HepG2 (cell line): ENCODE data around the gene TEKT5. TPM values are rescaled to one million over a fixed set of nuclear protein-coding genes. Genes with fewer than 3 reads are reported as not detected.
A peak's percentile ranks its signal among the peaks of the same experiment; 100 is the strongest.

ENCODE experiments used
- BCL6 ChIP-seq: IDR thresholded peaks from 2 replicates; pipeline ENCODE4 v1.6.1; 2016; ENCODE audit warnings: missing genetic modification reagents, missing compliant biosample characterization
- CEBPB ChIP-seq: IDR thresholded peaks from 2 replicates; pipeline ENCODE4 v1.6.1; 2011; ENCODE audit warnings: low read depth, low read length, improper control_type of control experiment, borderline replicate concordance
- ELF4 ChIP-seq: sonication (generic); formaldehyde crosslinking; IDR thresholded peaks from 2 replicates; pipeline ENCODE4 v1.5.0; 2020; ENCODE audit warnings: missing genetic modification reagents, mild to moderate bottlenecking, moderate library complexity, borderline replicate concordance
- HNRNPH1 ChIP-seq: fragments of 200-400 bp; formaldehyde crosslinking; optimal IDR thresholded peaks from 2 replicates; pipeline ENCODE3; 2017; ENCODE audit warnings: mild to moderate bottlenecking, low read depth, low read length
- PHF5A ChIP-seq: IDR thresholded peaks from one replicate; pipeline ENCODE4 v1.6.1; 2018; ENCODE audit warnings: low read depth, missing genetic modification reagents; ENCODE audit not compliant: unreplicated experiment
- TRIM24 ChIP-seq: sonication (generic); formaldehyde crosslinking; IDR thresholded peaks from 2 replicates; pipeline ENCODE4 v1.8.0; 2022; ENCODE audit warnings: mild to moderate bottlenecking, missing genetic modification reagents
- ZBTB1 ChIP-seq: sonication (generic); formaldehyde crosslinking; IDR thresholded peaks from 2 replicates; pipeline ENCODE4 v1.4.0; 2020; ENCODE audit warnings: missing genetic modification reagents, borderline replicate concordance
- ZFP41 ChIP-seq: sonication (generic); formaldehyde crosslinking; IDR thresholded peaks from 2 replicates; pipeline ENCODE4 v1.4.0; 2020; ENCODE audit warnings: mild to moderate bottlenecking, missing genetic modification reagents, borderline replicate concordance
- ZNF331 ChIP-seq: sonication (generic); formaldehyde crosslinking; IDR thresholded peaks from 2 replicates; pipeline ENCODE4 v1.4.0; 2020; ENCODE audit warnings: missing genetic modification reagents
- ZNF878 ChIP-seq: sonication (generic); formaldehyde crosslinking; IDR thresholded peaks from 2 replicates; pipeline ENCODE4 v1.8.1; 2023; ENCODE audit warnings: mild to moderate bottlenecking, missing genetic modification reagents, moderate library complexity
- polyA plus RNA-seq, 8 experiments: library from polyadenylated mRNA; depleted of rRNA in 3 of 8; stranded (reverse) in 7 of 8; unstranded in 1 of 8; fragments of >200 nt; fragmentation: Illumina TruSeq in 4 of 8; extraction: Trizol in 4 of 8; gene quantifications; 2 replicates each; pipeline versions ENCODE4 v1.2.1 to v1.2.3, GENCODE V29; 2011 to 2016; ENCODE audit warnings: low read depth in 4 of 8, missing spikeins in 1 of 8, mixed read lengths in 1 of 8; ENCODE audit not compliant: insufficient read depth in 1 of 8
- total RNA-seq, 5 experiments: library from RNA; depleted of rRNA; stranded (reverse); fragments of >200 nt; fragmentation: Illumina TruSeq; extraction: Trizol; gene quantifications; 2 replicates each; pipeline ENCODE4 v1.2.3, GENCODE V29; 2016; ENCODE audit warnings: low read depth in 1 of 5
- TF ChIP-seq, protein P1 (sequence below): IDR thresholded peaks from 2 replicates; pipeline ENCODE4 v1.6.1; 2016
- TF ChIP-seq, protein P2 (sequence below): sonication (generic); formaldehyde crosslinking; IDR thresholded peaks from 2 replicates; pipeline ENCODE4 v1.8.0; 2022; ENCODE audit warnings: low read depth, missing genetic modification reagents
- TF ChIP-seq, protein P3 (sequence below): sonication (generic); formaldehyde crosslinking; IDR thresholded peaks from 2 replicates; pipeline ENCODE4 v1.5.0; 2020; ENCODE audit warnings: missing genetic modification reagents
- TF ChIP-seq, protein P4 (sequence below): fragments of 450-650 bp; IDR thresholded peaks from 2 replicates; pipeline ENCODE4 v1.6.1; 2017
- TF ChIP-seq, protein P5 (sequence below): sonication (generic); formaldehyde crosslinking; IDR thresholded peaks from 2 replicates; pipeline ENCODE4 v1.4.0; 2020; ENCODE audit warnings: missing genetic modification reagents, low read depth, mild to moderate bottlenecking, borderline replicate concordance
- TF ChIP-seq, protein P6 (sequence below), 2 experiments: sonication (generic) in 1 of 2; formaldehyde crosslinking in 1 of 2; IDR thresholded peaks; 2 replicates each; pipeline versions ENCODE4 v1.6.1 to v1.9.0; 2014 to 2022; ENCODE audit warnings: antibody characterized with exemption in 1 of 2, borderline replicate concordance in 1 of 2, inconsistent platforms in 1 of 2, low read depth in 1 of 2, missing genetic modification reagents in 1 of 2

The TEKT5 gene
- total and polyA plus RNA-seq, 2 of the 13 experiments (the other 11 are each of a cell fraction or from before 2014, with no cell fraction given) = 0.16 TPM; not detected in 1

DNA sequence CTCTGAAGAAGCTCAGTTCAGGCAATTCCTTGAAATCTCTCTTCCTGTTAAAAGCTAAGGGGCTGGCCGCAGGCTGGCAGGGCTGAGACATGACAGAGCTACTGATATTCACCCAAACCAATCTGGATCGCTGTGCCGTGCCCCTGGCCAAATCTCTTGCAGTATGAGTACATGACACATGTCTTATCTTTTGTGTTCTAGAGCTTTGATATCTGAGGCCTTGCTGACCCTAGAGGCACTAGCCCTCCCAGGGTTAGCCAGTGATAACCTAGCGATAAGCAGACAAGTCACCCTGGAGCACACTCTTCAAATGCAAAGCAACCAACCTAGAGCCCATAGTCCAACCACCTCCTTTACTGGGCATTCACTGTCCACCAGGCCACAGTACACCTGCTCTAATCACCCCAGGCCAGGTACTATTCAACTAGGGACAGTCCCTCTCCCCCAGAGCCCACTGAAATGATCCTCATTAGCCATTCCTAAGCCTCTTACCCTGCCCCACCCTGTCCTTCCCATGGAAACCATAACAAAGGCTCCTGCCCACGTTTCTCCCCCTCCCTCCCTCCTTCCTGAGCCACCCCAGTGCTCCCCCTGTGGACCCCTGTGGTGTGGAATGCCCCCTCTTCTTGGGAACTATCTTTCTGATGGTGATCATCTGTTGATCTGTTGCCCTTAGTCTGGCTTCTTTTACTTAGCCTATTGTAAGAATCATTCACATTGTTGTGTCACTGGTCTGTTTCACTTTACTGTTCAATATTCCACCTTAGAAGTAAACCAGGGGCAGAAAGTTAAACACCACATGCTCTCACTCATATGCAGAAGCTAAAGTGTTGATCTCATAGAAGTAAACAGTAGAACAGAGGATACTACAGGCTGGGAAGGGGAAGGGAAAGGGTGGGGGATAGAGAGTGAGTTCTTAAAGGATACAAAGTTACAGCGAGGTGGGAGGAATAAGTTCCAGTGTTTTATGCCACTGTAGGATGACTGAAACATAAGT is 52.5 kb downstream of the TEKT5 start (continued):
- TF ChIP-seq, protein P1, sequence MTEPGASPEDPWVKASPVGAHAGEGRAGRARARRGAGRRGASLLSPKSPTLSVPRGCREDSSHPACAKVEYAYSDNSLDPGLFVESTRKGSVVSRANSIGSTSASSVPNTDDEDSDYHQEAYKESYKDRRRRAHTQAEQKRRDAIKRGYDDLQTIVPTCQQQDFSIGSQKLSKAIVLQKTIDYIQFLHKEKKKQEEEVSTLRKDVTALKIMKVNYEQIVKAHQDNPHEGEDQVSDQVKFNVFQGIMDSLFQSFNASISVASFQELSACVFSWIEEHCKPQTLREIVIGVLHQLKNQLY = 0 out of 2 replicates have a peak, but pooled peaks have one; percentile 45
- TF ChIP-seq, protein P2, sequence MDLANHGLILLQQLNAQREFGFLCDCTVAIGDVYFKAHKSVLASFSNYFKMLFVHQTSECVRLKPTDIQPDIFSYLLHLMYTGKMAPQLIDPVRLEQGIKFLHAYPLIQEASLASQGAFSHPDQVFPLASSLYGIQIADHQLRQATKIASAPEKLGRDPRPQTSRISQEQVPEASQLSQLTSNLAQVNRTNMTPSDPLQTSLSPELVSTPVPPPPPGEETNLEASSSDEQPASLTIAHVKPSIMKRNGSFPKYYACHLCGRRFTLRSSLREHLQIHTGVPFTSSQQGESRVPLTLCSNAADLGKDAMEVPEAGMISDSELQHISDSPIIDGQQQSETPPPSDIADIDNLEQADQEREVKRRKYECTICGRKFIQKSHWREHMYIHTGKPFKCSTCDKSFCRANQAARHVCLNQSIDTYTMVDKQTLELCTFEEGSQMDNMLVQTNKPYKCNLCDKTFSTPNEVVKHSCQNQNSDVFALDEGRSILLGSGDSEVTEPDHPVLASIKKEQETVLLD = no peak
- TF ChIP-seq ZFP41 = no peak
- TF ChIP-seq, protein P3, sequence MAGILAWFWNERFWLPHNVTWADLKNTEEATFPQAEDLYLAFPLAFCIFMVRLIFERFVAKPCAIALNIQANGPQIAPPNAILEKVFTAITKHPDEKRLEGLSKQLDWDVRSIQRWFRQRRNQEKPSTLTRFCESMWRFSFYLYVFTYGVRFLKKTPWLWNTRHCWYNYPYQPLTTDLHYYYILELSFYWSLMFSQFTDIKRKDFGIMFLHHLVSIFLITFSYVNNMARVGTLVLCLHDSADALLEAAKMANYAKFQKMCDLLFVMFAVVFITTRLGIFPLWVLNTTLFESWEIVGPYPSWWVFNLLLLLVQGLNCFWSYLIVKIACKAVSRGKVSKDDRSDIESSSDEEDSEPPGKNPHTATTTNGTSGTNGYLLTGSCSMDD (CRISPR knock-in tag) = no peak
- no peak; the same call in 1 of the 2 replicates for TF ChIP-seq ELF4 (CRISPR knock-in tag)
- peak; percentile 65; the same call in 1 of the 2 replicates for TF ChIP-seq ZNF331 (CRISPR knock-in tag)
- no peak; the same call in 1 of the 2 replicates for TF ChIP-seq ZBTB1
- TF ChIP-seq, protein P4, sequence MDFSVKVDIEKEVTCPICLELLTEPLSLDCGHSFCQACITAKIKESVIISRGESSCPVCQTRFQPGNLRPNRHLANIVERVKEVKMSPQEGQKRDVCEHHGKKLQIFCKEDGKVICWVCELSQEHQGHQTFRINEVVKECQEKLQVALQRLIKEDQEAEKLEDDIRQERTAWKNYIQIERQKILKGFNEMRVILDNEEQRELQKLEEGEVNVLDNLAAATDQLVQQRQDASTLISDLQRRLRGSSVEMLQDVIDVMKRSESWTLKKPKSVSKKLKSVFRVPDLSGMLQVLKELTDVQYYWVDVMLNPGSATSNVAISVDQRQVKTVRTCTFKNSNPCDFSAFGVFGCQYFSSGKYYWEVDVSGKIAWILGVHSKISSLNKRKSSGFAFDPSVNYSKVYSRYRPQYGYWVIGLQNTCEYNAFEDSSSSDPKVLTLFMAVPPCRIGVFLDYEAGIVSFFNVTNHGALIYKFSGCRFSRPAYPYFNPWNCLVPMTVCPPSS = no peak
- TF ChIP-seq TRIM24 (CRISPR knock-in tag) = no peak
- TF ChIP-seq, protein P5, sequence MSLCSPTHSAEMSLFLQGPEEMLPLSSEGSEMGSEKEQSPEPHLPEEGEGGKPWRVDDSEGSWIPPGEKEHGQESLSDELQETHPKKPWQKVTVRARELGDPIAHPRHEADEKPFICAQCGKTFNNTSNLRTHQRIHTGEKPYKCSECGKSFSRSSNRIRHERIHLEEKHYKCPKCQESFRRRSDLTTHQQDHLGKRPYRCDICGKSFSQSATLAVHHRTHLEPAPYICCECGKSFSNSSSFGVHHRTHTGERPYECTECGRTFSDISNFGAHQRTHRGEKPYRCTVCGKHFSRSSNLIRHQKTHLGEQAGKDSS (CRISPR knock-in tag) = no peak
- no peak for TF ChIP-seq HNRNPH1
- TF ChIP-seq PHF5A (CRISPR knock-in tag) = no peak
- no peak for TF ChIP-seq CEBPB
- TF ChIP-seq ZNF878 = no peak; the same call in 1 of the 2 replicates
- TF ChIP-seq, protein P6, sequence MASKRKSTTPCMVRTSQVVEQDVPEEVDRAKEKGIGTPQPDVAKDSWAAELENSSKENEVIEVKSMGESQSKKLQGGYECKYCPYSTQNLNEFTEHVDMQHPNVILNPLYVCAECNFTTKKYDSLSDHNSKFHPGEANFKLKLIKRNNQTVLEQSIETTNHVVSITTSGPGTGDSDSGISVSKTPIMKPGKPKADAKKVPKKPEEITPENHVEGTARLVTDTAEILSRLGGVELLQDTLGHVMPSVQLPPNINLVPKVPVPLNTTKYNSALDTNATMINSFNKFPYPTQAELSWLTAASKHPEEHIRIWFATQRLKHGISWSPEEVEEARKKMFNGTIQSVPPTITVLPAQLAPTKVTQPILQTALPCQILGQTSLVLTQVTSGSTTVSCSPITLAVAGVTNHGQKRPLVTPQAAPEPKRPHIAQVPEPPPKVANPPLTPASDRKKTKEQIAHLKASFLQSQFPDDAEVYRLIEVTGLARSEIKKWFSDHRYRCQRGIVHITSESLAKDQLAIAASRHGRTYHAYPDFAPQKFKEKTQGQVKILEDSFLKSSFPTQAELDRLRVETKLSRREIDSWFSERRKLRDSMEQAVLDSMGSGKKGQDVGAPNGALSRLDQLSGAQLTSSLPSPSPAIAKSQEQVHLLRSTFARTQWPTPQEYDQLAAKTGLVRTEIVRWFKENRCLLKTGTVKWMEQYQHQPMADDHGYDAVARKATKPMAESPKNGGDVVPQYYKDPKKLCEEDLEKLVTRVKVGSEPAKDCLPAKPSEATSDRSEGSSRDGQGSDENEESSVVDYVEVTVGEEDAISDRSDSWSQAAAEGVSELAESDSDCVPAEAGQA (IDR thresholded peaks at IDR 0.05; ENCODE audit: low read depth) = no peak
- TF ChIP-seq, protein P6 (CRISPR knock-in tag; IDR thresholded peaks at IDR 0.05; ENCODE audit: borderline replicate concordance) = no peak
- peak; percentile 74 for TF ChIP-seq BCL6 (CRISPR knock-in tag)
